Activated T-cell treated with anti-CD3 and anti-CD28 coated beads for 24 hours (primary cell): ENCODE data around the gene NUDT6.
"Not testable (repeated sequence)": the region's sequence is repeated elsewhere in the genome, so short reads cannot be mapped to it uniquely, and the experiment has no call there.

Experiments used
- DNase-seq: peaks from one replicate; pipeline ENCODE4 v3.0.0-alpha.2; 2020; ENCODE audit warnings: low read depth

The NUDT6 gene

GRCh38 chr4:122875949-122876348 lies 46.4 kb downstream of the NUDT6 start:
- DNase-seq, result no peak

- DNase-seq, result no peak
Measured at GRCh38 chr4:122873821-122874593, 48.4 kb downstream of the NUDT6 start.

GRCh38 chr4:122873146-122873545 lies 49.3 kb downstream of the NUDT6 start:
- DNase-seq, result no peak

GRCh38 chr4:122868235-122868634 lies 54.2 kb downstream of the NUDT6 start:
- not testable (repeated sequence) for DNase-seq

GRCh38 chr4:122865425-122865824 lies 57.0 kb downstream of the NUDT6 start:
- DNase-seq, result no peak

GRCh38 chr4:122863639-122864038 lies 58.8 kb downstream of the NUDT6 start:
- DNase-seq, result no peak

- no peak for DNase-seq
Measured at GRCh38 chr4:122861172-122861943, 61.0 kb downstream of the NUDT6 start.

- DNase-seq, result no peak
Measured at GRCh38 chr4:122858705-122859104, 63.7 kb downstream of the NUDT6 start.

GRCh38 chr4:122857160-122857559 lies 65.2 kb downstream of the NUDT6 start:
- no peak for DNase-seq

GRCh38 chr4:122855353-122855890 lies 67.0 kb downstream of the NUDT6 start:
- DNase-seq, result no peak

- DNase-seq, result no peak
Measured at GRCh38 chr4:122854447-122855352, 67.7 kb downstream of the NUDT6 start.

- no peak for DNase-seq
Measured at GRCh38 chr4:122851568-122851967, 70.8 kb downstream of the NUDT6 start.

GRCh38 chr4:122849789-122850188 lies 72.6 kb downstream of the NUDT6 start:
- DNase-seq, result not testable (repeated sequence)

- no peak for DNase-seq
Measured at GRCh38 chr4:122847931-122848330, 74.5 kb downstream of the NUDT6 start.

GRCh38 chr4:122845760-122846159 lies 76.6 kb downstream of the NUDT6 start:
- DNase-seq, result no peak

- DNase-seq, result no peak
Measured at GRCh38 chr4:122845066-122845465, 77.3 kb downstream of the NUDT6 start.

GRCh38 chr4:122844391-122844790 lies 78.0 kb downstream of the NUDT6 start:
- not testable (repeated sequence) for DNase-seq

- DNase-seq, result no peak
Measured at GRCh38 chr4:122842984-122843531, 79.3 kb downstream of the NUDT6 start.
